K562 (cell line): ENCODE results near the gene NPPC. TPM values are rescaled to one million over a fixed set of nuclear protein-coding genes. Genes with fewer than 3 reads are reported as not detected.
"Not testable (repeated sequence)": the region's sequence is repeated elsewhere in the genome, so short reads cannot be mapped to it uniquely, and the experiment has no call there.

ENCODE experiments used
- ATAC-seq: fragments of 200-7000 bp; cut with Tn5 transposase; 3 replicates; pipeline ENCODE4 v1.9.1; 2020; ENCODE audit warnings: moderate library complexity
- BruUV-seq: library from RNA; stranded (reverse); fragments of 400-500 nt; replicated peaks from 2 replicates; lab custom pipeline; 2021; lab: Mats Ljungman, UMichigan
- CTCF ChIA-PET: fragments of 300-600 bp; formaldehyde crosslinking; extraction: SDS; loops from one replicate; lab custom pipeline; 2021; ENCODE audit warnings: low intra/inter-chr PET ratio; lab: Yijun Ruan, JAX
- POLR2A ChIA-PET: fragments of 300-600, 350-650 bp; sonication (Branson Sonifier 250); formaldehyde crosslinking; extraction: SDS; loops from one replicate; lab custom pipeline; 2021; ENCODE audit warnings: antibody characterized with exemption, inconsistent platforms; lab: Yijun Ruan, JAX
- DNase-seq, 4 experiments: peaks; one replicate each; pipeline versions ENCODE4 v3.0.0 to v3.0.0-alpha.2; 2011 to 2018; ENCODE audit warnings: low spot score in 3 of 4, mixed read lengths in 3 of 4; ENCODE audit errors: extremely low read depth in 1 of 4
- FAIRE-seq: peaks from 2 replicates; lab custom pipeline; 2011; peaks lifted over from hg19 to GRCh38; lab: Jason Lieb, UNC
- H2AFZ ChIP-seq: 2 replicates; pipeline ENCODE4 v1.6.0; 2011; ENCODE audit warnings: low read depth, low read length, control low read depth, inconsistent platforms
- H3K27ac ChIP-seq: fragments of 200-600 bp; 3 replicates; pipeline ENCODE4 v1.8.0; 2011; ENCODE audit warnings: low read depth, mild to moderate bottlenecking, control low read depth, inconsistent platforms, low read length, moderate library complexity, mixed read lengths; ENCODE audit errors: extremely low read depth
- H3K27me3 ChIP-seq, 2 experiments: fragments of 300-600 bp in 1 of 2; 2 replicates in 1 of 2; 3 replicates in 1 of 2; pipeline versions ENCODE4 v1.6.0 to v1.8.0; 2011; ENCODE audit warnings: inconsistent platforms in 2 of 2, low read length in 2 of 2, mild to moderate bottlenecking in 1 of 2, mixed read lengths in 1 of 2, moderate library complexity in 1 of 2; ENCODE audit not compliant: control insufficient read depth in 2 of 2, insufficient read depth in 2 of 2
- H3K36me3 ChIP-seq: fragments of 300-600 bp; 3 replicates; pipeline ENCODE4 v1.8.0; 2011; ENCODE audit warnings: mild to moderate bottlenecking, low read length, inconsistent platforms; ENCODE audit not compliant: control insufficient read depth, insufficient read depth
- H3K4me1 ChIP-seq, 2 experiments: fragments of 200-600 bp in 1 of 2; replicated peaks in 1 of 2; 2 replicates in 1 of 2; 3 replicates in 1 of 2; pipeline versions ENCODE4 v1.5.1 to v1.8.0; 2011; ENCODE audit warnings: inconsistent platforms in 2 of 2, low read length in 2 of 2, mild to moderate bottlenecking in 1 of 2, mixed read lengths in 1 of 2, moderate library complexity in 1 of 2; ENCODE audit not compliant: control insufficient read depth in 2 of 2, insufficient read depth in 2 of 2
- H3K4me2 ChIP-seq: 2 replicates; pipeline ENCODE4 v1.6.1; 2011; ENCODE audit warnings: low read length, control low read depth, inconsistent platforms, mixed read lengths; ENCODE audit not compliant: insufficient read depth
- H3K4me3 ChIP-seq: fragments of 200-600 bp; sonication (generic), shearing (Covaris generic); 2 replicates; pipeline ENCODE4 v1.5.1; 2016; ENCODE audit warnings: control low read depth, inconsistent platforms
- H3K79me2 ChIP-seq: fragments of 200-600 bp; 3 replicates; pipeline ENCODE4 v1.8.0; 2011; ENCODE audit warnings: low read length, inconsistent platforms; ENCODE audit not compliant: control insufficient read depth, insufficient read depth
- H3K9ac ChIP-seq, 2 experiments: 2 replicates each; pipeline versions ENCODE4 v1.6.0 to v1.6.1; 2011; ENCODE audit warnings: low read depth in 2 of 2, low read length in 2 of 2, control low read depth in 1 of 2, inconsistent platforms in 1 of 2, mild to moderate bottlenecking in 1 of 2, mixed read lengths in 1 of 2; ENCODE audit not compliant: insufficient read depth in 1 of 2
- H3K9me1 ChIP-seq: one replicate; pipeline ENCODE4 v1.6.0; 2011; ENCODE audit warnings: inconsistent platforms, mild to moderate bottlenecking, low read length, moderate library complexity; ENCODE audit not compliant: control insufficient read depth, insufficient read depth
- H3K9me3 ChIP-seq: replicated peaks from 2 replicates; pipeline ENCODE4 v1.5.1; 2011; ENCODE audit warnings: low read depth, low read length, inconsistent platforms; ENCODE audit not compliant: control insufficient read depth, insufficient read depth
- H4K20me1 ChIP-seq: replicated peaks from 2 replicates; pipeline ENCODE4 v1.6.1; 2011; ENCODE audit warnings: low read length, inconsistent platforms, mixed read lengths; ENCODE audit not compliant: control insufficient read depth, insufficient read depth
- POLR2H ChIP-seq: IDR thresholded peaks from 2 replicates; pipeline ENCODE4 v1.6.1; 2016; ENCODE audit warnings: missing genetic modification characterization, low read depth, mild to moderate bottlenecking, control low read depth, missing compliant biosample characterization, moderate library complexity
- SMAD1 ChIP-seq: fragments of 150-350 bp; IDR thresholded peaks from 2 replicates; pipeline ENCODE4 v1.6.1; 2014; ENCODE audit warnings: low read length, low read depth; ENCODE audit not compliant: partially characterized antibody
- SNRNP70 ChIP-seq: fragments of 200-400 bp; formaldehyde crosslinking; optimal IDR thresholded peaks from 2 replicates; pipeline ENCODE3; 2017; ENCODE audit warnings: low read depth, low read length
- TARDBP ChIP-seq: fragments of 450-650 bp; IDR thresholded peaks from 2 replicates; pipeline ENCODE4 v1.6.1; 2016
- ZNF23 ChIP-seq: fragments of 250-450 bp; sonication (Bioruptor Pico); IDR thresholded peaks from 2 replicates; pipeline ENCODE4 v1.4.0; 2020; ENCODE audit warnings: mild to moderate bottlenecking
- ZNF24 ChIP-seq: fragments of 450-650 bp; IDR thresholded peaks from 2 replicates; pipeline ENCODE4 v1.6.1; 2016
- ZNF780A ChIP-seq: fragments of 250-450 bp; sonication (Bioruptor Pico); IDR thresholded peaks from 2 replicates; pipeline ENCODE4 v1.5.0; 2021; ENCODE audit warnings: mild to moderate bottlenecking
- ZZZ3 ChIP-seq: fragments of 450-650 bp; IDR thresholded peaks from 2 replicates; pipeline ENCODE4 v1.6.1; 2016; ENCODE audit warnings: antibody characterized with exemption, mild to moderate bottlenecking, moderate library complexity
- WGBS: fragments of 100-300 bp; shearing (Covaris generic); methylation state at CpG from one replicate; pipeline ENCODE4 v1.1.6; 2016; ENCODE audit warnings: low coverage, mixed read lengths; ENCODE audit not compliant: insufficient coverage; ENCODE audit errors: missing lambda C conversion rate; 5-methylcytosine and 5-hydroxymethylcytosine counted together
- in situ Hi-C: fragments of 300-500 bp; cut with MboI; formaldehyde crosslinking; loops from 4 replicates; pipeline ENCODE4 v1.15.0; 2018; ENCODE audit warnings: inconsistent platforms, mixed read lengths
- intact Hi-C: fragments of 100-400 bp; cut with micrococcal nuclease; formaldehyde crosslinking; loops from 2 replicates; pipeline ENCODE4 v1.14.2; 2022
- polyA plus RNA-seq, 8 experiments: library from polyadenylated mRNA; depleted of rRNA in 4 of 8; stranded (reverse) in 5 of 8; unstranded in 3 of 8; fragments of >200 nt; fragmentation: Nextera tagmentation in 2 of 8; fragmentation: Illumina TruSeq in 1 of 8; extraction: Ambion mirVana in 2 of 8; extraction: Trizol in 1 of 8; gene quantifications; 2 replicates each; pipeline versions ENCODE4 v1.2.1 to v1.2.3, GENCODE V29; 2011 to 2014; ENCODE audit warnings: inconsistent platforms in 1 of 8, missing spikeins in 1 of 8
- total RNA-seq, 7 experiments: library from RNA; depleted of rRNA in 6 of 7; stranded (reverse); fragments of >200 nt in 6 of 7; fragmentation: Illumina TruSeq in 2 of 7; extraction: Trizol in 2 of 7; gene quantifications; 2 replicates each; pipeline versions ENCODE4 v1.2.1 to v1.2.3, GENCODE V29; 2011 to 2021; ENCODE audit warnings: low replicate concordance in 1 of 7
- TF ChIP-seq, protein P1 (sequence below): sonication (generic); formaldehyde crosslinking; IDR thresholded peaks from 2 replicates; pipeline ENCODE4 v1.8.0; 2022; ENCODE audit warnings: mild to moderate bottlenecking, missing genetic modification reagents
- TF ChIP-seq, protein P2 (sequence below): fragments of 450-650 bp; IDR thresholded peaks from 2 replicates; pipeline ENCODE4 v1.6.1; 2018; ENCODE audit warnings: mild to moderate bottlenecking, low read depth; ENCODE audit not compliant: partially characterized antibody

The NPPC gene
- total and polyA plus RNA-seq, 9 of the 15 experiments (the other 6 are each of a cell fraction or from before 2014, with no cell fraction given) = not detected

DNA sequence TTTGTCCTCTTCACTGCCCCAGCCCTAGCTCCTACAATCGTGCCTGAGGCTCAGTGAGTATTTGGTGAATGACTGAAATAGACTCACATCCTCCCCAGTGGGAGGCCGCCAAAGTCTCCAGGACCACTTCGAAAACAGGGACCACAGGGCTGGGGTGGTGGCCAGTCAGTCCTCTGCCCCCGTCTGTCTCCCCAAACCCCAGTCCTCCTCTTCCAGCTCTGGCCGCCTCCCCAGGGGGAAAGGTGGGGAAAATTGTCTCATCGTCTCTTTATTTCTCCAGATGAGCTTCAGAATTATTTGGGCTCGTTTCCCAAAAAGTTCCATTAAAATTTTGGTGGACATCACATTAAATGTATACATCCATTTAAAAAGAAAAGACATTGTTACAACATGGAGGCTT is 43.5 kb downstream of the NPPC start (continued):
- TF ChIP-seq, protein P1, sequence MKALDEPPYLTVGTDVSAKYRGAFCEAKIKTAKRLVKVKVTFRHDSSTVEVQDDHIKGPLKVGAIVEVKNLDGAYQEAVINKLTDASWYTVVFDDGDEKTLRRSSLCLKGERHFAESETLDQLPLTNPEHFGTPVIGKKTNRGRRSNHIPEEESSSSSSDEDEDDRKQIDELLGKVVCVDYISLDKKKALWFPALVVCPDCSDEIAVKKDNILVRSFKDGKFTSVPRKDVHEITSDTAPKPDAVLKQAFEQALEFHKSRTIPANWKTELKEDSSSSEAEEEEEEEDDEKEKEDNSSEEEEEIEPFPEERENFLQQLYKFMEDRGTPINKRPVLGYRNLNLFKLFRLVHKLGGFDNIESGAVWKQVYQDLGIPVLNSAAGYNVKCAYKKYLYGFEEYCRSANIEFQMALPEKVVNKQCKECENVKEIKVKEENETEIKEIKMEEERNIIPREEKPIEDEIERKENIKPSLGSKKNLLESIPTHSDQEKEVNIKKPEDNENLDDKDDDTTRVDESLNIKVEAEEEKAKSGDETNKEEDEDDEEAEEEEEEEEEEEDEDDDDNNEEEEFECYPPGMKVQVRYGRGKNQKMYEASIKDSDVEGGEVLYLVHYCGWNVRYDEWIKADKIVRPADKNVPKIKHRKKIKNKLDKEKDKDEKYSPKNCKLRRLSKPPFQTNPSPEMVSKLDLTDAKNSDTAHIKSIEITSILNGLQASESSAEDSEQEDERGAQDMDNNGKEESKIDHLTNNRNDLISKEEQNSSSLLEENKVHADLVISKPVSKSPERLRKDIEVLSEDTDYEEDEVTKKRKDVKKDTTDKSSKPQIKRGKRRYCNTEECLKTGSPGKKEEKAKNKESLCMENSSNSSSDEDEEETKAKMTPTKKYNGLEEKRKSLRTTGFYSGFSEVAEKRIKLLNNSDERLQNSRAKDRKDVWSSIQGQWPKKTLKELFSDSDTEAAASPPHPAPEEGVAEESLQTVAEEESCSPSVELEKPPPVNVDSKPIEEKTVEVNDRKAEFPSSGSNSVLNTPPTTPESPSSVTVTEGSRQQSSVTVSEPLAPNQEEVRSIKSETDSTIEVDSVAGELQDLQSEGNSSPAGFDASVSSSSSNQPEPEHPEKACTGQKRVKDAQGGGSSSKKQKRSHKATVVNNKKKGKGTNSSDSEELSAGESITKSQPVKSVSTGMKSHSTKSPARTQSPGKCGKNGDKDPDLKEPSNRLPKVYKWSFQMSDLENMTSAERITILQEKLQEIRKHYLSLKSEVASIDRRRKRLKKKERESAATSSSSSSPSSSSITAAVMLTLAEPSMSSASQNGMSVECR (CRISPR knock-in tag) = no peak
- TF ChIP-seq SNRNP70 (no peak), ZNF24 (no peak), TARDBP (no peak), POLR2H (tag) (no peak), ZNF780A (CRISPR knock-in tag) (no peak), ZZZ3 (no peak), SMAD1 (no peak), ZNF23 (CRISPR knock-in tag) (no peak)
- TF ChIP-seq, protein P2, sequence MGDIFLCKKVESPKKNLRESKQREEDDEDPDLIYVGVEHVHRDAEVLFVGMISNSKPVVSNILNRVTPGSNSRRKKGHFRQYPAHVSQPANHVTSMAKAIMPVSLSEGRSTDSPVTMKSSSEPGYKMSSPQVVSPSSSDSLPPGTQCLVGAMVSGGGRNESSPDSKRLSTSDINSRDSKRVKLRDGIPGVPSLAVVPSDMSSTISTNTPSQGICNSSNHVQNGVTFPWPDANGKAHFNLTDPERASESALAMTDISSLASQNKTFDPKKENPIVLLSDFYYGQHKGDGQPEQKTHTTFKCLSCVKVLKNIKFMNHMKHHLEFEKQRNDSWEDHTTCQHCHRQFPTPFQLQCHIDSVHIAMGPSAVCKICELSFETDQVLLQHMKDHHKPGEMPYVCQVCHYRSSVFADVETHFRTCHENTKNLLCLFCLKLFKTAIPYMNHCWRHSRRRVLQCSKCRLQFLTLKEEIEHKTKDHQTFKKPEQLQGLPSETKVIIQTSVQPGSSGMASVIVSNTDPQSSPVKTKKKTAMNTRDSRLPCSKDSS = no peak

- H2AFZ ChIP-seq, ATAC-seq, BruUV-seq, H3K9me3 ChIP-seq, H3K4me3 ChIP-seq, H3K27ac ChIP-seq, in situ Hi-C loops, CTCF ChIA-PET, H3K36me3 ChIP-seq, H3K4me1 ChIP-seq, H4K20me1 ChIP-seq, H3K4me2 ChIP-seq, H3K79me2 ChIP-seq, H3K9ac ChIP-seq, FAIRE-seq, DNase-seq, intact Hi-C loops, H3K9me1 ChIP-seq: not testable (repeated sequence)
- WGBS = 2% methylated on average over 4 of the region's 4 CpGs
- POLR2A ChIA-PET = interaction anchor here (0.6 kb wide), 2 partner anchors 9 to 519 kb away, joined by 3 read pairs; no protein-coding TSS in a partner anchor
- peaks cover 4 to 31% of the 10 kb centered on the region in 2 experiments for H3K27me3 ChIP-seq
Observed at GRCh38 chr2:231880371-231880770, 45.8 kb downstream of the NPPC start.
